WTC11 (cell line): Measurements from ENCODE around the gene KCNE3. TPM values are rescaled to one million over a fixed set of nuclear protein-coding genes. Genes with fewer than 3 reads are reported as not detected.
A peak's percentile ranks its signal among the peaks of the same experiment; 100 is the strongest.

Experiments
- ATAC-seq: fragments of 200-7000 bp; cut with Tn5 transposase; 2 replicates; pipeline ENCODE4 v1.10.0; 2021; ENCODE audit warnings: mild to moderate bottlenecking, moderate library complexity
- CTCF ChIA-PET: fragments of 300-600 bp; sonication (Branson Sonifier 250); formaldehyde crosslinking; loops from one replicate; lab custom pipeline; 2021; ENCODE audit warnings: antibody characterized with exemption; lab: Charles Lee
- POLR2A ChIA-PET: fragments of 350-600 bp; sonication (Branson Sonifier 250); formaldehyde crosslinking; loops from one replicate; lab custom pipeline; 2021; ENCODE audit warnings: antibody characterized with exemption; lab: Charles Lee
- DNase-seq: peaks from one replicate; pipeline ENCODE4 v3.0.0; 2021; ENCODE audit warnings: low spot score
- H3K27ac Mint-ChIP-seq: 2 replicates; pipeline ENCODE4 v1.8.0; 2021; ENCODE audit warnings: mixed read lengths
- H3K27me3 Mint-ChIP-seq: 2 replicates; pipeline ENCODE4 v1.8.0; 2021; ENCODE audit warnings: low read depth, mild to moderate bottlenecking, moderate library complexity, mixed read lengths
- H3K36me3 Mint-ChIP-seq: 2 replicates; pipeline ENCODE4 v1.8.0; 2021; ENCODE audit warnings: mixed read lengths
- H3K4me1 Mint-ChIP-seq: 2 replicates; pipeline ENCODE4 v1.8.0; 2022; ENCODE audit warnings: mixed read lengths
- H3K4me3 Mint-ChIP-seq: 2 replicates; pipeline ENCODE4 v1.8.0; 2021; ENCODE audit warnings: mild to moderate bottlenecking, moderate library complexity, mixed read lengths
- H3K9me3 Mint-ChIP-seq: 2 replicates; pipeline ENCODE4 v1.8.0; 2021; ENCODE audit warnings: mixed read lengths
- CREB1 ChIP-seq: sonication (generic); formaldehyde crosslinking; IDR thresholded peaks from 2 replicates; pipeline ENCODE4 v1.8.0; 2023; ENCODE audit warnings: mild to moderate bottlenecking, missing genetic modification reagents
- E2F4 ChIP-seq: sonication (generic); formaldehyde crosslinking; IDR thresholded peaks from 2 replicates; pipeline ENCODE4 v1.8.1; 2022; ENCODE audit warnings: low read depth, mild to moderate bottlenecking, moderate library complexity, missing genetic modification reagents, borderline replicate concordance
- EMX1 ChIP-seq: fragments of 250-450 bp; sonication (Bioruptor Pico); IDR thresholded peaks from 2 replicates; pipeline ENCODE4 v1.8.0; 2021; ENCODE audit warnings: mild to moderate bottlenecking
- HMGA2 ChIP-seq: fragments of 250-450 bp; sonication (Bioruptor Pico); IDR thresholded peaks from 2 replicates; pipeline ENCODE4 v1.4.0; 2021; ENCODE audit warnings: mild to moderate bottlenecking, moderate library complexity
- KAT7 ChIP-seq: sonication (generic); formaldehyde crosslinking; IDR thresholded peaks from 2 replicates; pipeline ENCODE4 v1.8.1; 2023; ENCODE audit warnings: missing genetic modification reagents, mild to moderate bottlenecking, borderline replicate concordance
- NR1H2 ChIP-seq: sonication (generic); formaldehyde crosslinking; IDR thresholded peaks from 2 replicates; pipeline ENCODE4 v1.9.0; 2021; ENCODE audit warnings: mild to moderate bottlenecking, moderate library complexity, missing genetic modification reagents
- NR2C2 ChIP-seq: sonication (generic); formaldehyde crosslinking; IDR thresholded peaks from 2 replicates; pipeline ENCODE4 v1.8.0; 2022; ENCODE audit warnings: mild to moderate bottlenecking, missing genetic modification reagents
- PRDM15 ChIP-seq: sonication (generic); formaldehyde crosslinking; IDR thresholded peaks from 2 replicates; pipeline ENCODE4 v1.8.0; 2022; ENCODE audit warnings: missing genetic modification reagents
- SP1 ChIP-seq: sonication (generic); formaldehyde crosslinking; conservative IDR thresholded peaks from 2 replicates; pipeline ENCODE4 v1.8.1; 2022; ENCODE audit warnings: missing genetic modification reagents
- TCF7 ChIP-seq: sonication (generic); formaldehyde crosslinking; IDR thresholded peaks from 2 replicates; pipeline ENCODE4 v1.8.0; 2022; ENCODE audit warnings: mild to moderate bottlenecking, low read depth, missing genetic modification reagents, moderate library complexity
- ZBTB21 ChIP-seq: sonication (generic); formaldehyde crosslinking; IDR thresholded peaks from 2 replicates; pipeline ENCODE4 v1.8.1; 2023; ENCODE audit warnings: mild to moderate bottlenecking, missing genetic modification reagents, borderline replicate concordance
- ZMAT4 ChIP-seq: fragments of 250-450 bp; sonication (Bioruptor Pico); IDR thresholded peaks from 2 replicates; pipeline ENCODE4 v1.9.0; 2021; ENCODE audit warnings: mild to moderate bottlenecking
- ZNF219 ChIP-seq: sonication (generic); formaldehyde crosslinking; IDR thresholded peaks from 2 replicates; pipeline ENCODE4 v1.8.0; 2023; ENCODE audit warnings: missing genetic modification reagents, mild to moderate bottlenecking, borderline replicate concordance
- ZNF317 ChIP-seq: sonication (generic); formaldehyde crosslinking; IDR thresholded peaks from 2 replicates; pipeline ENCODE4 v1.8.1; 2023; ENCODE audit warnings: low read depth, mild to moderate bottlenecking, moderate library complexity, missing genetic modification reagents, borderline replicate concordance
- ZNF396 ChIP-seq: fragments of 250-450 bp; sonication (Bioruptor Pico); IDR thresholded peaks from 2 replicates; pipeline ENCODE4 v1.8.0; 2021; ENCODE audit warnings: mild to moderate bottlenecking, moderate library complexity, borderline replicate concordance
- ZNF416 ChIP-seq: fragments of 250-450 bp; sonication (Bioruptor Pico); IDR thresholded peaks from 2 replicates; pipeline ENCODE4 v1.9.0; 2021; ENCODE audit warnings: mild to moderate bottlenecking, inconsistent platforms
- total RNA-seq: library from RNA; stranded (reverse); gene quantifications from 3 replicates; pipeline ENCODE4 v1.2.3, GENCODE V29; 2021
- TF ChIP-seq, protein P1 (sequence below): fragments of 250-450 bp; sonication (Bioruptor Pico); IDR thresholded peaks from 2 replicates; pipeline ENCODE4 v2.1.2; 2022; ENCODE audit warnings: mild to moderate bottlenecking, moderate library complexity
- TF ChIP-seq, protein P2 (sequence below): sonication (generic); formaldehyde crosslinking; IDR thresholded peaks from 2 replicates; pipeline ENCODE4 v1.8.1; 2023; ENCODE audit warnings: mild to moderate bottlenecking, missing genetic modification reagents, moderate library complexity
- TF ChIP-seq, protein P3 (sequence below): sonication (generic); formaldehyde crosslinking; IDR thresholded peaks from 2 replicates; pipeline ENCODE4 v1.8.1; 2023; ENCODE audit warnings: mild to moderate bottlenecking, moderate library complexity, missing genetic modification reagents
- TF ChIP-seq, protein P4 (sequence below): sonication (generic); formaldehyde crosslinking; IDR thresholded peaks from 2 replicates; pipeline ENCODE4 v1.8.1; 2023; ENCODE audit warnings: mild to moderate bottlenecking, missing genetic modification reagents, moderate library complexity
- TF ChIP-seq, protein P5 (sequence below): sonication (generic); formaldehyde crosslinking; conservative IDR thresholded peaks from 2 replicates; pipeline ENCODE4 v1.8.1; 2022; ENCODE audit warnings: mild to moderate bottlenecking, missing genetic modification reagents

KCNE3 gene
- total RNA-seq, 1 experiment from 2014 or later: 1.9 TPM

DNA sequence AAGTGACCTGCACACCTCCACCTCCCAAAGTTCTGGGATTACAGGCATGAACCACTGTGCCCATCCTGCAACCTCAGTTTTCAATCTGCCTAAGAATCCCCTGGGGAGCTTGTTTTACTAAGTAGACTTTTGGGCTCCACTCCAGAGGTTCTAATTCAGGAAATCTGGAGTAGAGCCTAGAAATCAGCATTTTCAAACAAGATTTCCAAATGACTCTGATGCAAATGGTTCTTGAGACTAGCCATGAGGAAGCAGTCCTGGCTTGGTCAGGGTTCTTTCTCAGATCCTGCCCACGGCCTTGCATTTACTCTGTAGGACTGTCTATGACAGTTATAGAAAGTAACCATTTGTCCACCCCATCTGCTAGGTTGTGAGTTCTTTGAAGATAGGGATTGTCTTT is 1.6 kb upstream of the KCNE3 start:
- CTCF ChIA-PET: no interaction called here
- POLR2A ChIA-PET: no interaction called here
- Mint-ChIP-seq H3K27me3 (peaks cover 23% of the 10 kb centered on the region), H3K9me3 (no peaks in the 10 kb centered on the region), H3K36me3 (no peaks in the 10 kb centered on the region), H3K27ac (no peak overlapping the region), H3K4me1 (peaks cover 21% of the 10 kb centered on the region), H3K4me3 (no peak overlapping the region)
- DNase-seq (no peak), ATAC-seq (no peak)
- no peak for TF ChIP-seq EMX1 (CRISPR knock-in tag)

DNA sequence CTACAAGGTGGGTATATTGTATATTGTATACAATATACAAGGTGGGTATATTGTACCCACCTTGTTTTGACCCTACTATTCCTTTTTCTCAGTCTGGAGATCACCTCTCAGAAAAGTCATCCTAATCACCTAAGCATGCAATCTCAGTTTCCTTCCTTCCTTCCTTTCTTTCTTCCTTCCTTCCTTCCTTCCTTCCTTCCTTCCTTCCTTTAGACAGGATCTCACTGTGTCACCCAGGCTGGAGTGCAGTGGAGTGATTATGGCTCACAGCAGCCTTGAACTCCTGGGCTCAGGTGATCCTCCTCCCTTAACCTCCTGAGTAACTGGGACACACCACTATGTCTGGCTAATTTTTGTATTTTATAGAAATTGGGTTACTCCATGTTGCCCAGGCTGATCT is 1.2 kb upstream of the KCNE3 start:
- POLR2A ChIA-PET: no interaction called here
- H3K4me1 Mint-ChIP-seq: peaks cover 21% of the 10 kb centered on the region
- H3K27ac Mint-ChIP-seq: no peak overlapping the region
- TF ChIP-seq ZMAT4: no peak
- TF ChIP-seq KAT7 (CRISPR knock-in tag): no peak
- TF ChIP-seq, protein P1, sequence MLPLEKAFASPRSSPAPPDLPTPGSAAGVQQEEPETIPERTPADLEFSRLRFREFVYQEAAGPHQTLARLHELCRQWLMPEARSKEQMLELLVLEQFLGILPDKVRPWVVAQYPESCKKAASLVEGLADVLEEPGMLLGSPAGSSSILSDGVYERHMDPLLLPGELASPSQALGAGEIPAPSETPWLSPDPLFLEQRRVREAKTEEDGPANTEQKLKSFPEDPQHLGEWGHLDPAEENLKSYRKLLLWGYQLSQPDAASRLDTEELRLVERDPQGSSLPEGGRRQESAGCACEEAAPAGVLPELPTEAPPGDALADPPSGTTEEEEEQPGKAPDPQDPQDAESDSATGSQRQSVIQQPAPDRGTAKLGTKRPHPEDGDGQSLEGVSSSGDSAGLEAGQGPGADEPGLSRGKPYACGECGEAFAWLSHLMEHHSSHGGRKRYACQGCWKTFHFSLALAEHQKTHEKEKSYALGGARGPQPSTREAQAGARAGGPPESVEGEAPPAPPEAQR (CRISPR knock-in tag): no peak
- TF ChIP-seq ZNF219 (CRISPR knock-in tag): no peak
- TF ChIP-seq, protein P2, sequence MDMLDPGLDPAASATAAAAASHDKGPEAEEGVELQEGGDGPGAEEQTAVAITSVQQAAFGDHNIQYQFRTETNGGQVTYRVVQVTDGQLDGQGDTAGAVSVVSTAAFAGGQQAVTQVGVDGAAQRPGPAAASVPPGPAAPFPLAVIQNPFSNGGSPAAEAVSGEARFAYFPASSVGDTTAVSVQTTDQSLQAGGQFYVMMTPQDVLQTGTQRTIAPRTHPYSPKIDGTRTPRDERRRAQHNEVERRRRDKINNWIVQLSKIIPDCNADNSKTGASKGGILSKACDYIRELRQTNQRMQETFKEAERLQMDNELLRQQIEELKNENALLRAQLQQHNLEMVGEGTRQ (CRISPR knock-in tag): no peak
- no peak for TF ChIP-seq TCF7 (CRISPR knock-in tag)
- TF ChIP-seq NR1H2: no peak
- TF ChIP-seq ZBTB21 (CRISPR knock-in tag): no peak
- TF ChIP-seq, all 79 proteins: peak for 0
- ATAC-seq: no peak
- Mint-ChIP-seq H3K4me3 (no peak overlapping the region), H3K9me3 (no peaks in the 10 kb centered on the region), H3K36me3 (no peaks in the 10 kb centered on the region), H3K27me3 (peaks cover 24% of the 10 kb centered on the region)
- CTCF ChIA-PET: interaction anchor here (2.1 kb wide), 1 partner anchor 25 kb away, joined by 17 read pairs; the partner anchor contains the start of gene LIPT2
- DNase-seq: no peak

GRCh38 chr11:74468058-74468457 is 709 bp upstream of the KCNE3 start:
- peak overlapping the region; percentile 67 for H3K4me3 Mint-ChIP-seq

More at GRCh38 chr11:74468058-74468457, 709 bp upstream of the KCNE3 start:
- Mint-ChIP-seq H3K4me1 (peaks cover 21% of the 10 kb centered on the region), H3K36me3 (no peaks in the 10 kb centered on the region), H3K27ac (no peak overlapping the region), H3K9me3 (no peaks in the 10 kb centered on the region), H3K27me3 (peaks cover 24% of the 10 kb centered on the region)
- DNase-seq (no peak), ATAC-seq (no peak)
- TF ChIP-seq HMGA2 (no peak), SP1 (CRISPR knock-in tag) (no peak), ZNF317 (CRISPR knock-in tag) (no peak), ZNF396 (no peak), CREB1 (CRISPR knock-in tag) (no peak), PRDM15 (CRISPR knock-in tag) (no peak), NR2C2 (no peak), ZNF416 (no peak), E2F4 (CRISPR knock-in tag) (no peak)
- TF ChIP-seq, protein P3, sequence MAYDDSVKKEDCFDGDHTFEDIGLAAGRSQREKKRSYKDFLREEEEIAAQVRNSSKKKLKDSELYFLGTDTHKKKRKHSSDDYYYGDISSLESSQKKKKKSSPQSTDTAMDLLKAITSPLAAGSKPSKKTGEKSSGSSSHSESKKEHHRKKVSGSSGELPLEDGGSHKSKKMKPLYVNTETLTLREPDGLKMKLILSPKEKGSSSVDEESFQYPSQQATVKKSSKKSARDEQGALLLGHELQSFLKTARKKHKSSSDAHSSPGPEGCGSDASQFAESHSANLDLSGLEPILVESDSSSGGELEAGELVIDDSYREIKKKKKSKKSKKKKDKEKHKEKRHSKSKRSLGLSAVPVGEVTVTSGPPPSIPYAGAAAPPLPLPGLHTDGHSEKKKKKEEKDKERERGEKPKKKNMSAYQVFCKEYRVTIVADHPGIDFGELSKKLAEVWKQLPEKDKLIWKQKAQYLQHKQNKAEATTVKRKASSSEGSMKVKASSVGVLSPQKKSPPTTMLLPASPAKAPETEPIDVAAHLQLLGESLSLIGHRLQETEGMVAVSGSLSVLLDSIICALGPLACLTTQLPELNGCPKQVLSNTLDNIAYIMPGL: no peak
- TF ChIP-seq, protein P4, sequence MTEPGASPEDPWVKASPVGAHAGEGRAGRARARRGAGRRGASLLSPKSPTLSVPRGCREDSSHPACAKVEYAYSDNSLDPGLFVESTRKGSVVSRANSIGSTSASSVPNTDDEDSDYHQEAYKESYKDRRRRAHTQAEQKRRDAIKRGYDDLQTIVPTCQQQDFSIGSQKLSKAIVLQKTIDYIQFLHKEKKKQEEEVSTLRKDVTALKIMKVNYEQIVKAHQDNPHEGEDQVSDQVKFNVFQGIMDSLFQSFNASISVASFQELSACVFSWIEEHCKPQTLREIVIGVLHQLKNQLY (CRISPR knock-in tag): no peak
- TF ChIP-seq, protein P5, sequence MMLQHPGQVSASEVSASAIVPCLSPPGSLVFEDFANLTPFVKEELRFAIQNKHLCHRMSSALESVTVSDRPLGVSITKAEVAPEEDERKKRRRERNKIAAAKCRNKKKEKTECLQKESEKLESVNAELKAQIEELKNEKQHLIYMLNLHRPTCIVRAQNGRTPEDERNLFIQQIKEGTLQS (CRISPR knock-in tag): no peak
- CTCF ChIA-PET: interaction anchor here (1.7 to 2.1 kb wide), 2 partner anchors 15 to 26 kb away, joined by 10 to 17 read pairs; partner anchors contain the start of gene LIPT2
- POLR2A ChIA-PET: no interaction called here
